HG03521 (cell line): ENCODE data around the gene IGFLR1.
"Not testable (repeated sequence)": the region's sequence is repeated elsewhere in the genome, so short reads cannot be mapped to it uniquely, and the experiment has no call there.

Experiments
- ATAC-seq: cut with Tn5 transposase; IDR thresholded peaks from one replicate; pipeline ENCODE4 v1.9.1; 2021; ENCODE audit warnings: mild to moderate bottlenecking, moderate library complexity; ENCODE audit not compliant: unreplicated experiment

IGFLR1 gene

DNA sequence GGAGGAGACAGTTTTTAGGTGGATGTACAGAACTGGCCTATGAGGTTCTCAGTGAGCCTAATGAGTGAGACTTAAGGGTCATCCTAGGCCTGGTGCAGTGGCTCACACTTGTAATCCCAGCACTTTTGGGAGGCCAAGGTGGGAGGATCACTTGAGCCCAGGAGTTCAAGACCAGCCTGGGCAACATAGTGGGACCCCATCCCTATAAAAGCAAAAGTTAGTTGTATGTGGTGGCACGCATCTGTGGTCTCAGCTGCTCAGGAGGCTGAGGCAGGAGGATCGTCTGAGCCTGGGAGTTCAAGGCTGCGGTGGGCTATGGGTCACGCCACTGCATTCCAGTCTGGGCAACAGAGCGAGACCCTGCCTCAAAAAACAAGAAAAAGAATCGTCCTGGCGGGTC is 18.1 kb downstream of the IGFLR1 start:
- ATAC-seq: not testable (repeated sequence)

GRCh38 chr19:35723671-35724070 is 18.6 kb downstream of the IGFLR1 start:
- ATAC-seq: no peak

GRCh38 chr19:35722897-35723296 is 19.4 kb downstream of the IGFLR1 start:
- ATAC-seq: no peak

DNA sequence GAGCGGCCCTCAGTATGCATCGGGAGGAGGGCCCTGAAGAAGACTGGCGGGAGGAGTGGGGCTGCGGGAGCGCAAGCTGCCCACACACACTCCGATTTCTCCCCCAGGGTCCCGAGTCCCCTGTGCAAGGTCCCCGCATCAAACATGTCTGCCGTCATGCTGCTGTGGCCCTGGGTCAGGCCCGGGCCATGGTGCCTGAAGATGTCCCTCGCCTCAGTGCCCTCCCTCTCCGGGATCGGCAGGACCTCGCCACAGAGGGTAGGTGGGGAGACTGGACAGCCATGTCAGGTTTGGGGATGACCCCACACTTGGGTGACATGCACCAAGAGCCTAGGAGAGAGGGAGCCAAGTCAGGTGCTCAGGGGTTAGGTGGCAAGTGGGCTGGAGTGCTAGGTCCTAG is 19.8 kb downstream of the IGFLR1 start:
- ATAC-seq: no peak

DNA sequence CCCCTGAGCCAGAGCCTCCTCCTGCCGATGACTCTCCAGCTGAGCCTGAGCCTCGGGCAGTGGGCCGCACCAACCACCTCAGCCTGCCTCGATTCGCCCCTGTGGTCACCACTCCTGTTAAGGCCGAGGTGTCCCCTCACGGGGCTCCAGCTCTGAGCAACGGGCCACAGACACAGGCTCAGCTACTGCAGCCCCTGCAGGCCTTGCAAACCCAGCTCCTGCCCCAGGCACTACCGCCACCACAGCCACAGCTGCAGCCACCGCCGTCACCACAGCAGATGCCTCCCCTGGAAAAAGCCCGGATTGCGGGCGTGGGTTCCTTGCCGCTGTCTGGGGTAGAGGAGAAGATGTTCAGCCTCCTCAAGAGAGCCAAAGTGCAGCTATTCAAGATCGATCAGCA is 20.9 kb downstream of the IGFLR1 start:
- ATAC-seq: no peak

DNA sequence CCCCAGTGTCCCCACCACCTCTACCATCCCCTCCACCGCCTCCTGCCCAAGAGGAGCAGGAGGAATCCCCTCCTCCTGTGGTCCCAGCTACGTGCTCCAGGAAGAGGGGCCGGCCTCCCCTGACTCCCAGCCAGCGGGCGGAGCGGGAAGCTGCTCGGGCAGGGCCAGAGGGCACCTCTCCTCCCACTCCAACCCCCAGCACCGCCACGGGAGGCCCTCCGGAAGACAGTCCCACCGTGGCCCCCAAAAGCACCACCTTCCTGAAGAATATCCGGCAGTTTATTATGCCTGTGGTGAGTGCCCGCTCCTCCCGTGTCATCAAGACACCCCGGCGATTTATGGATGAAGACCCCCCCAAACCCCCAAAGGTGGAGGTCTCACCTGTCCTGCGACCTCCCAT is 21.6 kb downstream of the IGFLR1 start:
- ATAC-seq: no peak

DNA sequence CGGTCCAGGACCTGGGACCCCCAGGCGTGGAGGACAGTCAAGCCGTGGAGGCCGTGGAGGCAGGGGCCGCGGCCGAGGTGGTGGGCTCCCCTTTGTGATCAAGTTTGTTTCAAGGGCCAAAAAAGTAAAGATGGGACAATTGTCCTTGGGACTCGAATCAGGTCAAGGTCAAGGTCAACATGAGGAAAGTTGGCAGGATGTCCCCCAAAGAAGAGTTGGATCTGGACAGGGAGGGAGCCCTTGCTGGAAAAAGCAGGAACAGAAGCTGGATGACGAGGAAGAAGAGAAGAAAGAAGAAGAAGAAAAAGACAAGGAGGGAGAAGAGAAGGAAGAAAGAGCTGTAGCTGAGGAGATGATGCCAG is 22.1 kb downstream of the IGFLR1 start:
- no peak for ATAC-seq

- ATAC-seq: no peak
Observed at GRCh38 chr19:35719402-35720162, 22.7 kb downstream of the IGFLR1 start.

DNA sequence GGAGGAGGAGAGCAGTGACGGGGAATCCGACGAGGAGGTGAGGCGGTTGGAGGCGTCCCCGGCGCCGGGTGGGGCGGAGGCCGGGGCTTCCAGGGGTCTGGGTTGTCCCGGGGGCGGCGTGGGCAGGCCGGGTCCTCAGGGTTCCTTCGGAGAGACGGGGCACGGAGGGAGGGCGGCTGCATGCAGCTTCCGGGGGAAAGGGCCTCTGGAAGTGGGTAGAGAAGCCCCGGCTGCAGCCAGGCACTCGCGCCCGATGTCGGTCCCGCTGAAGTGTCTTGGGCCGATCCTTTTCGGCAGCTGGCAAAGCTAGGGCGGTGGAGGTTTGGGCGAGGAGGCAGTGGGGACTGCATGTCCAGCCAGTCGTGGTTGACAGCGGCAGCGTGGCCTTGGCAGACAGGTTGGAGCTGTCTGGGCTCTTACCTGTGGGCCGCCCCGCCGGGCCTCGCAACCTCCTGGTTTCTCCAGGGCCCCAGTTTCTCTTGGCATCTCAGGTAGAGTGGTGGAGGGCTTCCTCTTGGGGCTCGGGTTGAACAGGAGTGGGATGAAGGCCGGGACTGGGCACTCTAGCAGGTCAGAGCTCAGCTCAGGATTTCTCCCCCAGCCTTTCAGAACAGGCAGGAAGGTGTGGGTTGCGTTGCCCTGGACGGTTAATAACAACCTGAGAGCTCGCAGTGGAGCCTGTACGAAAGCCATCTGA is 23.8 kb downstream of the IGFLR1 start:
- peak; percentile 9 for ATAC-seq

DNA sequence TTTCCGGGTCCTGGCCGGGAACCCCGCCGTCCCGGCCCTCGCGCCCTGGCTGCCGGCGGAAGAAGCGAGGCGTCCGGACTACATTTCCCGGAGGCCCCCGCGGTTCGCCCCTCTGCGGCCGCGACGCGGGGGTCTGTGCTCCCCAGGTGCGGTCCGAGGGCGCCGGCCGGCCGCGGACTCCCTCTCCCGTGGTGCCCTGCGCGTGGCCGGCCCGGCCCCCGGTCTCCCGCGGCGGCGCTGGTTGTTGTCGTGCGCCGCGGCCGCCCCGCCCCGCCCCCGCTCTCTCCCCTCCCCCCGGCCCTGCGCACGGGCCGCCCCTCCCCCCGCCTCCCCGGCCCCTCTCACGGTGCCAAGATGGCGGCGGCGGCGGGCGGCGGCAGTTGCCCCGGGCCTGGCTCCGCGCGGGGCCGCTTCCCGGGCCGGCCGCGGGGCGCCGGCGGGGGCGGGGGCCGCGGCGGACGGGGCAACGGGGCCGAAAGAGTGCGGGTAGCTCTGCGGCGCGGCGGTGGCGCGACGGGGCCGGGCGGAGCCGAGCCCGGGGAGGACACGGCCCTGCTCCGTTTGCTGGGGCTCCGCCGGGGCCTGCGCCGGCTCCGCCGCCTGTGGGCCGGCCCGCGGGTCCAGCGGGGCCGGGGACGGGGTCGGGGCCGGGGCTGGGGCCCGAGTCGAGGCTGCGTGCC is 24.4 kb downstream of the IGFLR1 start, which contains the start of gene KMT2B:
KMT2B (plus strand) TSS at position 339 of the 680 bp plus-strand sequence; CDS start at position 355, 16 bp downstream.
- ATAC-seq: peak; percentile 47

GRCh38 chr19:35716801-35717664 is 25.2 kb downstream of the IGFLR1 start:
- ATAC-seq: peak; percentile 62

DNA sequence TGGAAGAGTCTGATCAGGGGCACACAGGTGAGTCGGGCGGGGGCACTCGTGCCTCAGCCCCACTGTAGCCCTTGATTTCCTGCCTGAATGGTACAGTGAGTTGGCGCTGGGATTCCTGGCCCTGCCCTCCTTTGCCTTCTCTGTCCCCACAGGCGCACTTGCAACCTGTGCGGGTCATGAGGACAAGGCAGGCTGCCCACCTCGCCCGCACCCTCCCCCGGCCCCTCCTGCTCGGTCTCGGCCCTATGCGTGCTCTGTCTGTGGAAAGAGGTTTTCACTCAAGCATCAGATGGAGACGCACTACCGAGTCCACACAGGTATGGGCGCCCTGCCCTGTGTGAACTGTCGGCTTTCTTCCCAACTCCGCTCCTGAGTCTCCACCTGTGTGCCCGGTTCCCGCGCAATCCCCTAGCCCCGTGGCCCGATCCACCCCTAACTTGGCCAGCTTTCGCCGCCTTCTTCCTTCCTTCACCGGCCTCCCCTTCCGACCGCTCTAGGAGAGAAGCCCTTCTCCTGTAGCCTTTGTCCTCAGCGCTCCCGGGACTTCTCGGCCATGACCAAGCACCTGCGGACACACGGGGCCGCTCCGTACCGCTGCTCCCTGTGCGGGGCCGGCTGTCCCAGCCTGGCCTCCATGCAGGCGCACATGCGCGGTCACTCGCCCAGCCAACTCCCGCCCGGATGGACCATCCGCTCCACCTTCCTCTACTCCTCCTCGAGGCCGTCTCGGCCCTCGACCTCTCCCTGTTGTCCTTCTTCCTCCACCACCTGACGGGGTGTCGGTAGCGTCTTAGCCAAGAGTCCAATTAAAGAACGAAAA is 26.1 kb downstream of the IGFLR1 start:
- ATAC-seq: no peak

GRCh38 chr19:35715355-35715809 is 26.9 kb downstream of the IGFLR1 start:
- ATAC-seq: no peak

DNA sequence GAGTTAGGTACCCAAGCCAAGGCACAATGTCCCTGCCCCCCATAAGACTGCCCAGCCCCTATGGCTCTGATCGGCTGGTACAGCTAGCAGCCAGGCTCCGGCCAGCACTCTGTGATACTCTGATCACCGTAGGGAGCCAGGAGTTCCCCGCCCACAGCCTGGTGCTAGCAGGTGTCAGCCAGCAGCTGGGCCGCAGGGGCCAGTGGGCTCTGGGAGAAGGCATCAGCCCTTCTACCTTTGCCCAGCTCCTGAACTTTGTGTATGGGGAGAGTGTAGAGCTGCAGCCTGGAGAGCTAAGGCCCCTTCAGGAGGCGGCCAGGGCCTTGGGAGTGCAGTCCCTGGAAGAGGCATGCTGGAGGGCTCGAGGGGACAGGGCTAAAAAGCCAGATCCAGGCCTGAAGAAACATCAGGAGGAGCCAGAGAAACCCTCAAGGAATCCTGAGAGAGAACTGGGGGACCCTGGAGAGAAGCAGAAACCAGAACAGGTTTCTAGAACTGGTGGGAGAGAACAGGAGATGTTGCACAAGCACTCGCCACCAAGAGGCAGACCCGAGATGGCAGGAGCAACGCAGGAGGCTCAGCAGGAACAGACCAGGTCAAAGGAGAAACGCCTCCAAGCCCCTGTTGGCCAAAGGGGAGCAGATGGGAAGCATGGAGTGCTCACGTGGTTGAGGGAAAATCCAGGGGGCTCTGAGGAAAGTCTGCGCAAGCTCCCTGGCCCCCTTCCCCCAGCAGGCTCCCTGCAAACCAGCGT is 27.5 kb downstream of the IGFLR1 start:
- ATAC-seq: no peak

DNA sequence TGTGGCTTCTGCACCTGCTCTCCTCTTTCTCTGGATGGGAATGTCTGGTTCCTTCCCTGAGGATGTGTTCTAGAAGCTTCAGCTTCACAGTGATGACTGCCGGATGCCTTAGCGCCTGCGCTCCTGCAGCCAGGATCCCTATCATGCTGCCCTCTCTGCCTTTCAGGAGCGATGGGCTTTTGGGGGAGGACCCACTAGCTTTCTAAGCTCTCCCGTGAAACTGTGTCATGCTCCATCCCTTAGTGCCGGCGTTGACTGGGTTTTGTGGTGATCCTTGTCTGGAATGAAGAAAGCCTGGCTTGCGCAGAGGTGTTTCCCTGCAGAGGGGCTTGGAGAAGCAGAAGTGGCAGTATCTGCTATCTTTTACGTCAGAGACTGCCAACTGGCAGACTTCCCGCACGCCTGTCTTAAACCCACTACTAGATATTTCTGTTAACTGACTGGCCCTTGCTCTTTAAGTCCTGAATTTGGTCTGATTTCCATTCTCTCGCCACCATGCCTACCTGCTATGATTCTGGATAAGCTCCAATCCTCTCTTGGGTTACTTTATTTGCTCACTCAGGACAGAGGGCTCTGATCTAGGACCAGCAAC is 28.3 kb downstream of the IGFLR1 start:
- ATAC-seq: no peak

GRCh38 chr19:35713506-35713850 is 28.8 kb downstream of the IGFLR1 start:
- ATAC-seq: no peak

DNA sequence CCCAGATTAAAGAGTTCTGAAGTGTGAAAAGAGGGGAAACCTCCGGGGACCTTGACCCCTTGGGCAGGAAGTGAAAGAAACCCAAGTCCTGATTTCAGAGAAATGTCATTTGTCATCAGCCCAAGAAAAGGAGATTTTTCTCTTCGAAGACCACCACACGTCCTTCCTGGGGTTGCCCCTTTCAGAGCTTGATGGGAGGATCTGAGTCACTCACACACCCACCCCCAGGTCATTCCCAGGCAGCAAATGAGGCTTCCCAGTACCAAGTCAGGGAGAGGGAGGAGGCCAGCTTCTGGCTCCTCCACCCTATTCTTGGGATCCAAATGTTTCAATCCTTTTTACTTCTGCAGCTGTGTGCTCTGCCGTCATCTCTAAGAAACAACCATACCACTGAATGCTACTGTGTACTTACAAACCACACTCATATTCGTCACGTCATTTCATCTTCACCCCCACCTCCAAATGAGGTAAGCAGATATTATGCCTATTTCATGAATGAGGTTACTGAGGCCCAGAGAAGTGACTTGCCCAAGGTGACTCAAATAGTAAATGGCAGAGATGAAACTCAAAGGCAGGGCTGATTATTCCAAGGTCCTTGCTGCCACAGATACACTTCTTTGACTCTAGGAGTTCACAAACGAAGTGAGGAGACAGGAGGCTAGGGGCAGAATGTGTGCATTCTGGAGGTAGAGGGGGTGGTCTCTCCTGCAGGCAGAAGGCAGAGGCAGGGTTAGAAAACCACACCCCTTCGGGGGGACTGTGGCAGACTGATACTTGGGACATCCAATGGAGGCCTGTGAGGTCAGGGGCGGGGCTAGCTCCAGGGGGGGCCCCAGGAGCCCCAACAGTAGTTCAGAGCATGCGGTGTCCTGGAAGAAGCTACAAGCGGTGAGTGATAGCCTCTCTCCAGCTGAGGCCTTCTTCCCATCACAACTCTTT is 29.4 kb downstream of the IGFLR1 start:
- no peak for ATAC-seq
